Measurements from ENCODE around the gene RENBP.

Gene RENBP

DNA sequence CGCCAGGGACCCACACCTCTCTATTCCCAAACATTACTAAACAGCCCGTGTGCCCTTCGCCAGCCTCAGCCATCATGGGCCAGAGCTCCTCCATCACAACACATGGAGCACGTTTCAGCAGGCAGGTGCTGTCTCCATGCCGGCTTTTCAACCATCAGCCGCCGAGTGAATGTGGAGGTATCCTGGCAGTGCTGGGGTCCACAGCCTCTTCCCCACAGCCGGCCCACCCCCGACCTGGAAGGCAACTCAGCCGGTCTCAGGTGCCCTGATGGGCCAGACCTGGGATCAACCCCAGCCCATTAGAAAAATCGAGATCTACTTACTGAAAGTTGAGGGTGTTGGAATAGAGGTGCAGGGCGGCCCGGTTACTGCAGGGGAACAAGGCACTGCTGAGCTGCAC lies 12.7 kb downstream of the RENBP start:
- DNase-seq: no peak

DNA sequence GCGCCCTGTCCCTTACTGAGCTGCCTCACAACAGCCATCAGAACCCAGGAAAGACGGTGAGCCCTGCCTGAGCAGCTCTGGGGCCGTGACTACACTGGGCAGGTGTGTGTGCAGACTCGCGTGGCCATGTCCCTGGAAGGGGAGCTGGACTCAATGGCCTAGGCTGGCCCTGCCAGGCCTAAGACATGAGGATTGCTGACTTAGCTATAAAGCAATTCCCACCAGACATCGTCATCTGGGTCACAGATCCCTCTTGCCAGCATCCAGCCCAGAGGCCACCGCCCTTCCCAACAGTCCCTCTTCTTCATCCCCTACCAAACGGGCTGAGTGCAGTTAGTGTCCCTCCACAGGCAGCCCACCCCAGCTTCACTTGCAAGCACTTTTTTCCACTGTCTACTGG lies 13.3 kb downstream of the RENBP start:
- no peak for DNase-seq

DNA sequence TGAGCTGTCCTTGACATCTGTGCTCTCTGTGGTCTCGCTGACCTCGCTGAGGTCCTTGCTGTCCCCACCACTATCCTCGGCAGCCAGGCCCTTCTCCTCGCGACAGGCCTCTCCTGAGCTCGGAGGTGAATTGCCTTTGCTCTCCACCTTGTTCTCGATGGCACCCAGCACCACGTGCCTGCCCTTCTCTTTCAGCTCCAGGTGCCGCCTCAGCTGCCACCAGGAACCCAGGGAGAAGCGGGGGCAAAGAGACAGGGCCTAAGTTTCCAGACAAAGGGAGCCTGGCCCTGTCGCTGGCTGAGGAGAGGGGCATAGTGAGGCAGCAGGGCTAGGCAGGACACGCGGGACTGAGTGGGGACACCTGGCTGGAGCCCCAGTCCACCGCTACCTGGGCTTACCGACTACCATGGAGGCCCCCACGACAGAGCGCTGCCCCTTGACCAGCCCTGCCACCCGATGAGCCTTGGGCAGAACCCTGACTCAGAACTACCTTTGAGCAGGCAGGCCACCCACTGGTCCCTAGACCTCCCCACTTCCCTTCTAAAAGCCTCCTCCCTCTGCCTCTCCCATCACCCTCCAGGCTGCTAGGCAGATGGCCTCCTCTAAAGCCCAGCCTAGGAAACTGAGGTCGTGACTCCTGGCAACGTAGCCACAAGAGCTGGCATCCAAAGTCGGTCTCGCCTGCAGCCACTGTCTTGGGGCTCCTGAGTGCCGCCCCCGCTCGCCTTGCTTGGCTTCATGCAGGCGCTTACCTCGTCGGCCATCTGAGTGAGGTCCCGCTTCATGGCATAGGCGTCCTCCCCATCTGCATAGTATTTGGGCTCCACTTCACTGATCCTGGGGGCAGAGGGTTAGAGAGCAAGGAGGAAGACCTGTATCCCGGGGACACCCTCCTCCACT lies 14.2 kb downstream of the RENBP start:
- DNase-seq: no peak

GRCh38 chrX:153929576-153929975 lies 14.9 kb downstream of the RENBP start:
- DNase-seq: no peak

GRCh38 chrX:153928846-153929245 lies 15.6 kb downstream of the RENBP start:
- no peak for DNase-seq

GRCh38 chrX:153927922-153928760 lies 16.3 kb downstream of the RENBP start:
- peak; percentile 82 to 89 for DNase-seq

GRCh38 chrX:153927672-153927921 lies 16.8 kb downstream of the RENBP start:
- DNase-seq: no peak

- DNase-seq: peak; percentile 52 to 54
Measured at GRCh38 chrX:153926858-153927671, 17.4 kb downstream of the RENBP start.

DNA sequence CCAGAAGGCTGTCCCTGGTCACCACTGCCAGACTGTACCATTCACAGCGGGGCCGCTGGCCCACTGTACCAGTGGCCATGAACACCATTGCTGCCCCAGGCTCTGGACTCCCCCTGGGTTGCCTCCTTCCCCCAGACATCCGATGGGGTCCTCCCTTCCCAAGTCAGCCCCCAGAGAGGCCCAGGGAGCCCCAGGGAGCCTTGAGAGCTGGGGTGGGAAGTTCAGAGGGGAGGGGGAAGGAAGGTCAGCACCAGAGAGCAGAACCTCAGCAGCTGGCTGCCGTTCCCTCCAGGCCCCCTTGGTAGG lies 17.9 kb downstream of the RENBP start:
- no peak for DNase-seq

GRCh38 chrX:153925739-153926551 lies 18.5 kb downstream of the RENBP start, which contains the start of gene ARHGAP4:
Gene ARHGAP4, minus strand, starts transcription at chrX:153926264. Its CDS starts 62 bp downstream, at chrX:153926202.
- DNase-seq: peak; percentile 33 to 45

GRCh38 chrX:153925387-153925738 lies 19.1 kb downstream of the RENBP start:
- no peak for DNase-seq

DNA sequence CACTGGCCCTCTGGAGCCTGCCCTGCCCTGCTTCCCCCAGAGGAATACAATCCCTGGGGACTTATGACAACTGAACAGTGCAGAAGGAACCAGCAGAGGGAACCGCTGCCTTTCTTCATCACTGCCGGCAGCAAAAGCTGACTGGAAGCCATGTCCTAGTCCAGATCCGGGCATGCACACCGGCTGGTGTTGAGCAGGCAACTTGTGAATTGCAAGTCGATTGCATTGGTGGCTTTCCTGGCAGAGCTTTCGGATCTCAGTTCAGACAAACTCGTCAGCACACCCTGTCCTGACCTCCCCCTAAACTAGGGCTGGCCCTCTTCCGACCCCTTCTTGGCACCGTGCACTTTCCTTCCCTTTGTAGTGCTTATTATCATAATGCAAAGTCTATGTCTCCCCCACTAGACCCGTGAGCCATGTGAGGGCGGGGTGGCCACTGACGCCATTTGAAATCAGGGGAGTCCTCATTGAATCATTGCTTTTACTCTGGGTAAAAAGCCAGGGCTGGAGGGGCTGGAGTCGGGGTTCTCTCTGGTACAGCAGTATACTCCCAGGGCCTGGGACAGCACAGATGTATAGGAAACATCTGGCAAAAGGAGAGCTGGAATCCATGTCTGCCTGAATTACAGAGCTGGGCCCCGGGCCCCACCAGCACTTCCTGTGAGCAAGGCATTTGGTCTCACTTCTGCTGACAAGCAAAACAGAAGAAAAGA lies 20.1 kb downstream of the RENBP start:
- no peak for DNase-seq

DNA sequence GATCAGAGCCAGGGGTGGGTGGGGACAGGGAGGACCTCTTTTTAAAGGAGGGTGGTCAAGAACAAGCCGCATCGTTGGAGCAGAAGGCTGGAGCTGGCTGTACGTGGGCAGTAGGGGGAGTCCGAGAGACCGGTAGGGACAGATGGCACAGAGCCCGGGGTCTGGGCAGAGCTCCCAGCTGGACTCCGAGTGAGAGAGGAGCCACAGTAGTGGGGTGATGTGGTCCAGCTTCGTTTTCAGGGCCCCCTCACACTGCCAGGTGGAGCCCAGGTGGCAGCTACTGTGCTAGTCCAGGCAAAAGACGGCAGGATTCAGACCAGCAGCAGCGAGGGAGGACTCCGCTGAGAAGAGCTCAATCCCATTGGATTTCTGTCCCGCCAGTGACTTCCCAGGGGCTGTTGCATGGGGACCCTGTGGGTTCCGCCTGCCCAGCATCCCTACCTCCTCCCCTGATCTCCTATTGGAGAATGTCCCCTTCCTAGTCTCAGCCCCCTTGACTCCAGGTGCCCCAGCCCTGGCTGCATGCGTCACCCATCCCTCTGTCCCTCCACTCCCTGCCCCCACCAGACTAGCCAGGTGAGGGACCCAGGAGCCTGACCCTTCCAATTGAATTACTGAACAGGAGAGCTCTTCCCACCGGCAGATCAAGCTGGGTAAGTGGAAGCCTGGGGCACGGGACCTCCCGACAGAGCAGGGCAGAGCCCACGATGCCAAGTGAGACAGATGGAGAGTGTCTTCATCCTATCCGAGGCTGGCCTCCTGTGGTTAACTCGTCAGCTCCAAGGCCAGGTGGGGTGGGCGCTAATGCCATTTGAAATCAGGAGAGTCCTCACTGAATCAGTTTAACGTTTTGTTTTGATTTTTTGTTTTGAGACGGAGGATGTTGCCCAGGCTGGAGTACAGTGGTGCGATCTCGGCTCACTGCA lies 21.2 kb downstream of the RENBP start:
- DNase-seq: no peak

DNA sequence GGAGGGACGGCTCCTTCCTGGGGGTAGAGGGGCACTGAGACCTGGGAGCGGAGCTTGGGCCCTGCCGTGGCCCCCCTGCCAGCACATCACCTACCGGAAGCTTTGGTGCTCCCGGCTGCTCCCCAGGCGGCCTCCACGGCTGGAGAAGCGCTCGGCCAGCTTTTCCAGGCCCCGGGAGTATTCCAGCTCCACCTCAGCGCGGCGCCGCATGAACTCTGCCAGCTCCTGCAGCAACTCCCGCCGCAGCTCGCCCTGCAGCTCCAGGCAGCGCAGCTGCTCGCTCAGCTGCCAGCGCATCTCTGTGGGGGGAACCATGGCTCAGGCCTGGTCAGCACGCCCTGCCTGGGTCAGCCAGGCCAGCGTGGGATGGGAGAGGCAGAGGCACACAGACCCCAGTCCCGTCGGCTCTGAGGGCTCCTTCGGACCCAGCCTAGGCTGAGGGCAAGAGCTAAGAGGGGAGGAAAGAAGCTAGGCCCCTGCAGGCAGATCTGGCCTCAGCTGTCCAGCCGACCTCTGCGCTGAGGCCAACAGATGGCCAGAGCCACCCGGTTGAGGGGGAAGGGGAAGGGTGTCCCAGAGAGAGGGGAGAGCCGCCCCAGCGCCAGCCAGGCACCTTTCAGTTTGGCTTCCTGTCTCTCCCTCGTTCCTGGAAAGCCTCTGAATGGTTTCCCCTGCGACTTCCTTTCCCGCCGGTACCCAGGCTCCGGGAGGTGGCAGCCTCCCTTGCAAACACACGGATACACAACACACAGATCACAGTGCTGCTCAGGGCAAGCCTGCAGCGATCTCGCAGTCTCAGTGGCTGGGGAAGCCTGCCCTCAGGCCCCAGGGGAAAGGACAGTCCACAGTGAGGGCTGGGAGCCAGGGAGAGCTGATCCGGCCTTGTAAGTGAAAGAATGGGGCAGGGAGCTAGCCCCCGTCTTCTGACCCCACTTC lies 22.7 kb downstream of the RENBP start:
- no peak for DNase-seq

DNA sequence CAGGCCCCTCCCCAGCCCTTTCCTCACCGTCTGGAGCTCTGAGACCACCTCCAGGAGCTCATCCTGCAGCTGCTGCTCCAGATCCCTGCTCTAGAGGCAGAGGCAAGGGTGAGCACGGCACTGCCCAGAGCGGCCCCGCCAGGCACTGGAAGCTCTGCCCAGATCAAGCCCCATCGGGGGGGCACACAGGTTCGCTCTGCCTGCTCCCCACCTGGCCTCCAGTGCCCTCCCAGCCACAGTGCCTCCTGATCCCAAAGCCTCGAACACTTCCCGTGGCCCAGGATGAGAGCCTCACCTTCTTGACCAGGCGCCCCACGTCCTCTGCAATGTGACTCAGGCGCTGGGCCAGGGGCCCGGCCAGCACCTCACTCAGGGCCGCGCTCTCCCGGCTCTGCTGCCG lies 23.4 kb downstream of the RENBP start:
- DNase-seq: no peak

- DNase-seq: no peak
Measured at GRCh38 chrX:153920546-153920945, 23.9 kb downstream of the RENBP start.

DNA sequence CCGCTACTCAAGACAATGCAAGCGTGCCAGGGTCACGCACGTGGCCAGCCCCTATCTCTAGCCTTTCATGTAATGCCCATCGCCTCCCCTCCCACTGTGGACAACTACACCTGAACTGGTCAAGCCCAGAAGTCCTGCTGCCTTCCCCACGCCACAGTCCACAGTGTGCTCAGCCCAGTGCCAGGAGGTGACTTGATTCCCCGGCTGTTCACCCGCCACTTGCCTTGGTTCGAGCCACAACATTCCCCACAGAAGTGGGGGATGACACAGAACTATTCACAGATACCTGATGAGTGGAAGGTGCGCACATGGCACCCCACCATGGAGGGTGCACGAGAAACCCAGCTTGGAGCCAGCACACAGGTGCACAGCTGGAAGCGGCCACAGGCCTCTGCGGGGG lies 25.2 kb downstream of the RENBP start:
- no peak for DNase-seq

GRCh38 chrX:153917869-153918268 lies 26.6 kb downstream of the RENBP start:
- no peak for DNase-seq

- no peak for DNase-seq
Measured at GRCh38 chrX:153913701-153914100, 30.7 kb downstream of the RENBP start.

DNA sequence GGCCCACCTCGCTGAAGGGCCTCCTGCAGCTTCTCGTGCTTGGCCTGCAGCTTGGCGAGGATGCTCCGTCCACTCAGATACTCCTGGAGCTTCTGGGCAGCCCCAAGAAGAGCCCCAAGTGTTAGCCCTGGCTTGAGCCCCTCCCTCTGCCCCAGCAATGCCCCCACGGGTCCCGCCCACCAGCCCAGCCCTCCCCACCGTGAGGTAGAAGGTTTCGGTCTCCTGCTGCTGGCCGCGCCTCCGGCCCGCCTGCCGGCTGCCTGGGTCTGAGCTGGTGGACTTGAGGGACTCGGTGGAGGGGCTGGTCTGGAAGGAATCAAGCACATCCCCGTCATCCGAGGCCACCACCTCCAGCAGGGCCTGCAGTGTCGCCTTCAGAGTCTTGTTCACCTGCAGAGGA lies 31.2 kb downstream of the RENBP start:
- DNase-seq: no peak
